HL-60 (cell line): ENCODE results near the gene L3MBTL1.

Experiments
- CTCF ChIP-seq: IDR thresholded peaks from one replicate; pipeline ENCODE4 v1.5.1; 2011; ENCODE audit warnings: low read length, control low read depth, inconsistent platforms; ENCODE audit not compliant: insufficient read depth
- REST ChIP-seq: IDR thresholded peaks from 2 replicates; pipeline ENCODE4 v1.6.1; 2012; ENCODE audit warnings: low read depth; ENCODE audit not compliant: insufficient replicate concordance

- TF ChIP-seq REST (no peak), CTCF (no peak)
Measured at GRCh38 chr20:43541214-43541613, 33.7 kb downstream of the L3MBTL1 start.
